H1 (cell line): Measurements from ENCODE around the gene HSFX2.
"Not testable (repeated sequence)": the region's sequence is repeated elsewhere in the genome, so short reads cannot be mapped to it uniquely, and the experiment has no call there.

ENCODE experiments used
- POLR2A ChIP-seq, 2 experiments: IDR thresholded peaks; 1 replicate in 1 of 2; 2 replicates in 1 of 2; pipeline ENCODE4 v1.6.1; 2011; ENCODE audit warnings: low read depth in 2 of 2, low read length in 2 of 2, mild to moderate bottlenecking in 2 of 2; ENCODE audit errors: control extremely low read depth in 1 of 2
- SIN3A ChIP-seq, 2 experiments: IDR thresholded peaks in 1 of 2; conservative IDR thresholded peaks in 1 of 2; 2 replicates each; pipeline ENCODE4 v1.6.1; 2011 to 2012; ENCODE audit warnings: low read length in 2 of 2, improper control_type of control experiment in 1 of 2, low read depth in 1 of 2, mild to moderate bottlenecking in 1 of 2

- TF ChIP-seq SIN3A (conservative IDR thresholded peaks at IDR 0.05 in 1 of 2, IDR thresholded peaks at IDR 0.05 in 1 of 2; ENCODE audit: low read depth in 1 of 2, low read length in 2 of 2); POLR2A (IDR thresholded peaks at IDR 0.05; ENCODE audit: control extremely low read depth in 1 of 2, low read depth in 2 of 2, low read length in 2 of 2): not testable (repeated sequence)
These were observed 829 bp upstream of the HSFX2 start for GRCh38 chrX:149595943-149596342.
